Suprapubic skin (tissue), 4 donors: ENCODE data around the gene DAB1. TPM values are rescaled to one million over a fixed set of nuclear protein-coding genes. Genes with fewer than 3 reads are reported as not detected.

Source experiments
- DNase-seq, 2 donors: peaks; one replicate each; pipeline ENCODE4 v3.0.0-alpha.2; 2019; ENCODE audit warnings: low spot score in 2 of 2
- H3K27ac ChIP-seq: fragments of 200-600 bp; sonication (generic); one replicate; pipeline ENCODE4 v1.5.1; 2019
- H3K27me3 ChIP-seq: fragments of 200-600 bp; sonication (generic); one replicate; pipeline ENCODE4 v1.5.1; 2019
- H3K36me3 ChIP-seq: fragments of 200-600 bp; sonication (generic); one replicate; pipeline ENCODE4 v1.5.1; 2019
- H3K4me1 ChIP-seq: fragments of 200-600 bp; sonication (generic); one replicate; pipeline ENCODE4 v1.5.1; 2019
- H3K4me3 ChIP-seq: fragments of 200-600 bp; sonication (generic); one replicate; pipeline ENCODE4 v1.5.1; 2019; ENCODE audit warnings: mild to moderate bottlenecking
- H3K9me3 ChIP-seq: fragments of 200-600 bp; sonication (generic); one replicate; pipeline ENCODE4 v1.5.1; 2019
- EP300 ChIP-seq: sonication (generic); formaldehyde crosslinking; IDR thresholded peaks from one replicate; pipeline ENCODE4 v1.6.1; 2017; ENCODE audit warnings: antibody characterized with exemption
- POLR2A ChIP-seq, 2 donors: fragments of 450-650 bp; IDR thresholded peaks; one replicate each; pipeline ENCODE4 v1.6.1; 2017; ENCODE audit warnings: antibody characterized with exemption in 2 of 2, mild to moderate bottlenecking in 2 of 2, moderate library complexity in 2 of 2
- POLR2AphosphoS5 ChIP-seq, 3 donors: sonication (generic); formaldehyde crosslinking; IDR thresholded peaks; one replicate each; pipeline ENCODE4 v1.6.1; 2017; ENCODE audit warnings: antibody characterized with exemption in 3 of 3
- WGBS: methylation state at CpG from one replicate; pipeline ENCODE4 v1.1.5; 2018; 5-methylcytosine and 5-hydroxymethylcytosine counted together
- total RNA-seq, 4 donors: library from RNA; depleted of rRNA; stranded (reverse); fragments of >200 nt; gene quantifications; one replicate each; pipeline ENCODE4 v1.1.0, GENCODE V29; 2016
- TF ChIP-seq, protein P1 (sequence below), 2 donors: fragments of 200-600 bp in 1 of 2; fragments of 450-650 bp in 1 of 2; sonication (generic) in 1 of 2; IDR thresholded peaks; one replicate each; pipeline ENCODE4 v1.5.1; 2016 to 2019; ENCODE audit warnings: antibody characterized with exemption in 2 of 2, mild to moderate bottlenecking in 1 of 2, moderate library complexity in 1 of 2

DAB1 gene
- total RNA-seq, 4 donors from 2014 or later = 0.17 to 1.0 (median 0.30) TPM

- H3K4me1 ChIP-seq = no peaks in the 10 kb centered on the region
- H3K36me3 ChIP-seq = no peaks in the 10 kb centered on the region
- no peaks in the 10 kb centered on the region for H3K27me3 ChIP-seq
- TF ChIP-seq EP300 (no peak), POLR2AphosphoS5 (IDR thresholded peaks at IDR 0.05) (no peak), POLR2A (IDR thresholded peaks at IDR 0.05) (no peak)
- TF ChIP-seq, protein P1, sequence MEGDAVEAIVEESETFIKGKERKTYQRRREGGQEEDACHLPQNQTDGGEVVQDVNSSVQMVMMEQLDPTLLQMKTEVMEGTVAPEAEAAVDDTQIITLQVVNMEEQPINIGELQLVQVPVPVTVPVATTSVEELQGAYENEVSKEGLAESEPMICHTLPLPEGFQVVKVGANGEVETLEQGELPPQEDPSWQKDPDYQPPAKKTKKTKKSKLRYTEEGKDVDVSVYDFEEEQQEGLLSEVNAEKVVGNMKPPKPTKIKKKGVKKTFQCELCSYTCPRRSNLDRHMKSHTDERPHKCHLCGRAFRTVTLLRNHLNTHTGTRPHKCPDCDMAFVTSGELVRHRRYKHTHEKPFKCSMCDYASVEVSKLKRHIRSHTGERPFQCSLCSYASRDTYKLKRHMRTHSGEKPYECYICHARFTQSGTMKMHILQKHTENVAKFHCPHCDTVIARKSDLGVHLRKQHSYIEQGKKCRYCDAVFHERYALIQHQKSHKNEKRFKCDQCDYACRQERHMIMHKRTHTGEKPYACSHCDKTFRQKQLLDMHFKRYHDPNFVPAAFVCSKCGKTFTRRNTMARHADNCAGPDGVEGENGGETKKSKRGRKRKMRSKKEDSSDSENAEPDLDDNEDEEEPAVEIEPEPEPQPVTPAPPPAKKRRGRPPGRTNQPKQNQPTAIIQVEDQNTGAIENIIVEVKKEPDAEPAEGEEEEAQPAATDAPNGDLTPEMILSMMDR (IDR thresholded peaks at IDR 0.05) = no peak
- no peak overlapping the region for H3K27ac ChIP-seq
- WGBS = 89% methylated on average over 3 of the region's 3 CpGs
- no peak overlapping the region for H3K4me3 ChIP-seq
- no peaks in the 10 kb centered on the region for H3K9me3 ChIP-seq
- no peak for DNase-seq
Measured at GRCh38 chr1:57238233-57238781, 185.6 kb downstream of the DAB1 start.

GRCh38 chr1:57235730-57236510 is 187.9 kb downstream of the DAB1 start:
- no peak overlapping the region for H3K4me3 ChIP-seq
- TF ChIP-seq EP300 = no peak
- TF ChIP-seq, protein P1 (IDR thresholded peaks at IDR 0.05) = no peak
- TF ChIP-seq POLR2AphosphoS5 (IDR thresholded peaks at IDR 0.05) = no peak
- TF ChIP-seq POLR2A (IDR thresholded peaks at IDR 0.05) = no peak
- DNase-seq = no peak
- H3K4me1 ChIP-seq = no peaks in the 10 kb centered on the region
- no peaks in the 10 kb centered on the region for H3K36me3 ChIP-seq
- no peak overlapping the region for H3K27ac ChIP-seq
- 69% methylated on average over 10 of the region's 10 CpGs for WGBS
- no peaks in the 10 kb centered on the region for H3K9me3 ChIP-seq
- H3K27me3 ChIP-seq = no peaks in the 10 kb centered on the region

GRCh38 chr1:57234459-57234858 is 189.4 kb downstream of the DAB1 start:
- H3K36me3 ChIP-seq = no peaks in the 10 kb centered on the region
- TF ChIP-seq, protein P1 (IDR thresholded peaks at IDR 0.05) = no peak
- TF ChIP-seq POLR2AphosphoS5 (IDR thresholded peaks at IDR 0.05) (no peak), EP300 (no peak), POLR2A (IDR thresholded peaks at IDR 0.05) (no peak)
- H3K4me3 ChIP-seq = no peak overlapping the region
- no peaks in the 10 kb centered on the region for H3K4me1 ChIP-seq
- no peak overlapping the region for H3K27ac ChIP-seq
- no peaks in the 10 kb centered on the region for H3K9me3 ChIP-seq
- no peaks in the 10 kb centered on the region for H3K27me3 ChIP-seq
- DNase-seq = no peak

DNA sequence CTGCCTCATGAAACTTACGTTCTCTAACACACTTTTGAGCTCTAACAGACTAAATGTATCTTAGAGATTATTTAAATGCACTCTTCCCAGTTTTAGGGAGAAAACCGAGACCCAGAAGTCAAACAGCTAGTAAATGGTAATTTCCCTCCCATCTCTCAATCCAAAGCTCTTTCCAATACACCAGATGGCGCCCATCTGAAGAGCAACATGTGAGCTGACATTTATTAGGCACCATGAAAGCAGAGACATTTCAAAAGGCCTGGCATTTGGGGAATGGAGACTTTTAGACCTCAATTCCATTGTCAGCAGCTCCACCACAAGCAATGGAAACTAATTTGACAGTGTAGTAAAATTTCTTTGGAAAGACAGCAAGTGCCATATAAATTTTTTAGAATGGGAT is 191.4 kb downstream of the DAB1 start:
- Histone ChIP-seq H3K27ac (no peak overlapping the region), H3K9me3 (no peaks in the 10 kb centered on the region), H3K27me3 (no peaks in the 10 kb centered on the region), H3K4me3 (no peak overlapping the region), H3K4me1 (no peaks in the 10 kb centered on the region), H3K36me3 (no peaks in the 10 kb centered on the region)
- TF ChIP-seq POLR2A (IDR thresholded peaks at IDR 0.05) = no peak
- TF ChIP-seq POLR2AphosphoS5 (IDR thresholded peaks at IDR 0.05) = no peak
- no peak for TF ChIP-seq EP300
- TF ChIP-seq, protein P1 (IDR thresholded peaks at IDR 0.05) = no peak
- WGBS = 83% methylated on average over 3 of the region's 3 CpGs
- DNase-seq = no peak

DNA sequence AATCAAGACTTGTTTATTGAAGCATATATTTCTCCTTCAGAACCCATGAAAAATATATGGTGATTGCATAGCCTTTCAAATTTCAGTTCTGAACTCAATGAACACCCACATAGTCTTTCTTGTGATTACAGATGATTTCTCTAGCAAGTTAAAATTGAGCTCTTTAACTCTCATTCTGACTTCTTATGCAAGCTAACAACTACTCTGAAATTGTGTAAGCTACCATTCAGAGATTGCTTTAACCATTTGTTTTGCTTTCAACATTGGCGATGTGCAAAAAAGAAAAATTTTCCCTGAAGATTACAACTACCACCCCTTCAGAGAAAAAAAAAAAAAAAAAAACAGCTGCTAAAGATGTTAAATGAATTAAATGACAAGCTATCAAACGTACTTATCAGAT is 193.9 kb downstream of the DAB1 start:
- no peak for TF ChIP-seq EP300
- no peak for TF ChIP-seq POLR2A (IDR thresholded peaks at IDR 0.05)
- no peak for TF ChIP-seq POLR2AphosphoS5 (IDR thresholded peaks at IDR 0.05)
- TF ChIP-seq, protein P1 (IDR thresholded peaks at IDR 0.05) = no peak
- DNase-seq = no peak
- no peaks in the 10 kb centered on the region for H3K4me1 ChIP-seq
- H3K36me3 ChIP-seq = no peaks in the 10 kb centered on the region
- no peak overlapping the region for H3K4me3 ChIP-seq
- no peaks in the 10 kb centered on the region for H3K27me3 ChIP-seq
- no peak overlapping the region for H3K27ac ChIP-seq
- no peaks in the 10 kb centered on the region for H3K9me3 ChIP-seq
- WGBS = 67% methylated on average over 2 of the region's 2 CpGs
